Trophoblast cell (in vitro differentiated cells and primary cell): ENCODE measurements around the gene TRAPPC12.

Experiments
- DNase-seq, 2 donors: peaks; one replicate each; pipeline ENCODE4 v3.0.0-alpha.2; 2016
- H2AFZ ChIP-seq: 2 replicates; pipeline ENCODE4 v1.6.1; 2013; ENCODE audit warnings: low read length, moderate library complexity, mild to moderate bottlenecking; ENCODE audit not compliant: insufficient read depth, poor library complexity
- H2AK5ac ChIP-seq: 2 replicates; pipeline ENCODE4 v1.6.1; 2013; ENCODE audit warnings: mild to moderate bottlenecking, low read length
- H2BK120ac ChIP-seq: 2 replicates; pipeline ENCODE4 v1.6.1; 2013; ENCODE audit warnings: low read length, mild to moderate bottlenecking, moderate library complexity; ENCODE audit not compliant: insufficient read depth, poor library complexity
- H2BK12ac ChIP-seq: 2 replicates; pipeline ENCODE4 v1.6.1; 2013; ENCODE audit warnings: mild to moderate bottlenecking, low read length, moderate library complexity
- H2BK5ac ChIP-seq: 2 replicates; pipeline ENCODE4 v1.6.1; 2013; ENCODE audit warnings: low read length, low read depth, moderate library complexity, mild to moderate bottlenecking; ENCODE audit not compliant: poor library complexity
- H3K14ac ChIP-seq: 2 replicates; pipeline ENCODE4 v1.6.1; 2013; ENCODE audit warnings: mild to moderate bottlenecking, low read length
- H3K18ac ChIP-seq: 2 replicates; pipeline ENCODE4 v1.6.1; 2013; ENCODE audit warnings: mild to moderate bottlenecking, low read length
- H3K23ac ChIP-seq: 2 replicates; pipeline ENCODE4 v1.6.1; 2013; ENCODE audit warnings: low read length
- H3K27ac ChIP-seq: 2 replicates; pipeline ENCODE4 v1.5.1; 2013; ENCODE audit warnings: low read depth, mild to moderate bottlenecking, inconsistent platforms, low read length, moderate library complexity
- H3K27me3 ChIP-seq: 2 replicates; pipeline ENCODE4 v1.6.1; 2013; ENCODE audit warnings: inconsistent platforms, mild to moderate bottlenecking, low read length, moderate library complexity; ENCODE audit not compliant: insufficient read depth
- H3K36me3 ChIP-seq, 2 experiments: 1 replicate in 1 of 2; 2 replicates in 1 of 2; pipeline ENCODE4 v1.6.1; 2013; ENCODE audit warnings: low read length in 2 of 2, mild to moderate bottlenecking in 2 of 2, moderate library complexity in 1 of 2; ENCODE audit not compliant: insufficient read depth in 2 of 2, control insufficient read depth in 1 of 2
- H3K4ac ChIP-seq: 2 replicates; pipeline ENCODE4 v1.6.1; 2013; ENCODE audit warnings: low read depth, mild to moderate bottlenecking, low read length, moderate library complexity
- H3K4me1 ChIP-seq, 2 experiments: 1 replicate in 1 of 2; 2 replicates in 1 of 2; pipeline ENCODE4 v1.6.1; 2013; ENCODE audit warnings: low read length in 2 of 2, mild to moderate bottlenecking in 2 of 2, moderate library complexity in 1 of 2; ENCODE audit not compliant: insufficient read depth in 2 of 2, control insufficient read depth in 1 of 2
- H3K4me2 ChIP-seq: 2 replicates; pipeline ENCODE4 v1.6.1; 2013; ENCODE audit warnings: inconsistent platforms, mild to moderate bottlenecking, low read length, moderate library complexity
- H3K4me3 ChIP-seq: 2 replicates; pipeline ENCODE4 v1.5.1; 2013; ENCODE audit warnings: mild to moderate bottlenecking, low read depth, low read length, inconsistent platforms
- H3K79me1 ChIP-seq: one replicate; pipeline ENCODE4 v1.6.1; 2013; ENCODE audit warnings: low read length
- H3K79me2 ChIP-seq: 2 replicates; pipeline ENCODE4 v1.6.1; 2013; ENCODE audit warnings: low read length, mild to moderate bottlenecking; ENCODE audit not compliant: control insufficient read depth, insufficient read depth, poor library complexity
- H3K9ac ChIP-seq: 2 replicates; pipeline ENCODE4 v1.6.1; 2013; ENCODE audit warnings: mild to moderate bottlenecking, low read length
- H3K9me3 ChIP-seq: 2 replicates; pipeline ENCODE4 v1.6.1; 2013; ENCODE audit warnings: low read depth, mild to moderate bottlenecking, control low read depth, inconsistent platforms, low read length; ENCODE audit not compliant: insufficient read depth
- H4K12ac ChIP-seq: 2 replicates; pipeline ENCODE4 v1.6.1; 2013; ENCODE audit warnings: low read depth, mild to moderate bottlenecking, low read length, moderate library complexity
- H4K8ac ChIP-seq: 2 replicates; pipeline ENCODE4 v1.6.1; 2013; ENCODE audit warnings: low read depth, mild to moderate bottlenecking, low read length, moderate library complexity
- H4K91ac ChIP-seq: one replicate; pipeline ENCODE4 v1.6.1; 2013; ENCODE audit warnings: low read depth, mild to moderate bottlenecking, low read length, moderate library complexity
- WGBS: extraction: QIAGEN DNeasy Blood & Tissue Kit; methylation state at CpG from one replicate; pipeline ENCODE4 v1.1.7; 2013; ENCODE audit warnings: missing lambda C conversion rate; ENCODE audit not compliant: insufficient read length, insufficient coverage; ENCODE audit errors: extremely low coverage; 5-methylcytosine and 5-hydroxymethylcytosine counted together

TRAPPC12 gene

GRCh38 chr2:3487432-3487831 lies 107.9 kb downstream of the TRAPPC12 start:
- Histone ChIP-seq H2BK12ac (no peak overlapping the region), H3K79me1 (no peaks in the 10 kb centered on the region), H3K4me2 (no peak overlapping the region), H3K27me3 (no peaks in the 10 kb centered on the region), H2AFZ (no peak overlapping the region), H3K14ac (no peak overlapping the region), H4K91ac (no peak overlapping the region), H2BK5ac (no peak overlapping the region), H3K4me3 (no peak overlapping the region), H3K4ac (no peak overlapping the region), H4K12ac (no peak overlapping the region), H4K8ac (no peak overlapping the region), H3K27ac (no peak overlapping the region), H3K23ac (no peak overlapping the region), H2BK120ac (no peak overlapping the region), H3K18ac (no peak overlapping the region), H3K9ac (no peak overlapping the region), H3K4me1 (no peaks in the 10 kb centered on the region), H2AK5ac (no peak overlapping the region), H3K79me2 (no peaks in the 10 kb centered on the region), H3K36me3 (peaks cover 4 to 11% of the 10 kb centered on the region in 2 experiments), H3K9me3 (peaks cover 13% of the 10 kb centered on the region)
- no peak for DNase-seq
- no CpG with 5 or more reads among the region's 10 CpGs for WGBS

DNA sequence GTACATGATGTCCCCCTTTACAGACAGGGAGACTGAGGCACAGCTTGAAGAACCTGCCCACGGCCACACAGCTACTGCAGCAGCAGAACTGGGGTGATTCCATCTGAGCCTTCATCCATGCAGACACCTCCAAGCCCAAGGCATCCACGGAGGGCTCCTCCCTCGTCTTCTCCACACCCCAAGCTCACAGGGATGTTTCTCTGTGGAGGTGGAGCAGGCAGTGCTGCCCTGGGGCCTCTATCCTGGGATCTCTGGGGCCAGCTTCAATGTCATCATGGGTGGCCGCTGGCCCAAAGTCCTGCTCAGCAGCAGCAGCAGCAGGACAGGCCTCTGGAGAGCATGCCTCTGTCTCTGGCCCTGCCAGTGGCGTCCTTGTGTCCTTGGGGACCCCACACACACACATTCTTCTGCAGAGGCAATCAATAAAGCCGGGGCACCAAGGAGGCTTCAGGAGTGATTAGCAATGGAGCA lies 108.6 kb downstream of the TRAPPC12 start:
- Histone ChIP-seq H2BK5ac (no peak overlapping the region), H3K4me1 (peaks cover 3 to 4% of the 10 kb centered on the region in 2 experiments), H2BK120ac (no peak overlapping the region)

DNA sequence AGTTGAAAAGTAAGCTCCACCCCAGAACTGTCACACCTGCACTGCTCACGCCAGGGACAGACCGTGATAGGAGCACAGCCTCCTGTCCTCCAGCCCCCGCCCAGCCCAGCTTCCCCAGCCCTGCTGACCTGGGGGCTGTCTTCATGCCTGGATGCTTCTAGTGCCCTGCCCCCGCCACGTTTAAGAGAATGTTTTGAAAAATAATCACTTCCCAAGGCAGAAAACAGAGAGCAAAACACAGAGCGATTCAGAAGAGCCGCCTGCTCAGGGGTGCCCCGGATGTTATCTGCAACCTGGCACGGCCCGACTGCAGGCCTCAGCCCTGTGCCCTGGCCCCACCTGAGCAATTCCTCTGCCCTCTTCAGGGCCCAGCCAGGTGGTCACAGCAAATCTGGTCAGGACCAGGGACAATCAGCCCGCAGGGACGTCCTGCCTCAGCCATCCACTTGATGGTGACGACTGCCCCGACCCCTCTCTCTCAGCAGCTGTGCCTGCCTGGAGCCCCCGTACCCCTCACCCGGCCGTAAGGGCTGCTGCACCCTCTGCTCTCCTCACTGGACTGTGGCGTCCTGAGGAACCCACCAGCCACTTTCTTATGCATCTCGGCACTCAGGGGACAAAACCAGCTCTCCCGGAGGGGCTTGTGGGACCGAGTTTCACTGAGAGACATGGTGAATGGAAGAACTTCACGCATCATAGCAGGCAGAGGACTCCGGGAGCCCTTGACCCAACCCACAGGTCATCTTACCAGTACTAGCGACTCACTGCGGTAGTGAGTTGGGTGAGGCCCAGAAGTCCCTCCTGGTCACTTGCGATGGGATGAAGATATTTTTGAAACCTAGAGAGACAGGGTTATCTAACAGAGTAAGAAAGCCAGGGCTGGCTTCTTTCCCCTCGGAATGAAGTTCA lies 109.6 kb downstream of the TRAPPC12 start:
- H2AFZ ChIP-seq, result no peak overlapping the region
- H2BK12ac ChIP-seq, result no peak overlapping the region
- no peak overlapping the region for H3K4me2 ChIP-seq
- no peak overlapping the region for H2BK5ac ChIP-seq
- no peak overlapping the region for H4K8ac ChIP-seq
- peaks cover 3 to 11% of the 10 kb centered on the region in 2 experiments for H3K36me3 ChIP-seq
- DNase-seq, result no peak
- H2BK120ac ChIP-seq, result no peak overlapping the region
- no peak overlapping the region for H4K91ac ChIP-seq
- H3K18ac ChIP-seq, result no peak overlapping the region
- no peaks in the 10 kb centered on the region for H3K27me3 ChIP-seq
- no peak overlapping the region for H3K14ac ChIP-seq
- H3K4me1 ChIP-seq, result peaks cover 4 to 6% of the 10 kb centered on the region in 2 experiments
- no peak overlapping the region for H3K4me3 ChIP-seq
- no peak overlapping the region for H3K23ac ChIP-seq
- H3K4ac ChIP-seq, result no peak overlapping the region
- no peak overlapping the region for H3K9ac ChIP-seq
- H3K79me2 ChIP-seq, result no peaks in the 10 kb centered on the region
- no peak overlapping the region for H3K27ac ChIP-seq
- H2AK5ac ChIP-seq, result no peak overlapping the region
- H3K9me3 ChIP-seq, result peaks cover 13% of the 10 kb centered on the region
- no CpG with 5 or more reads among the region's 27 CpGs for WGBS
- H3K79me1 ChIP-seq, result no peaks in the 10 kb centered on the region
- no peak overlapping the region for H4K12ac ChIP-seq

More for the DNA sequence above, 108.6 kb downstream of the TRAPPC12 start:
- Histone ChIP-seq H3K4me2 (no peak overlapping the region), H3K9me3 (peaks cover 13% of the 10 kb centered on the region), H3K79me2 (no peaks in the 10 kb centered on the region), H3K9ac (no peak overlapping the region), H2AFZ (no peak overlapping the region), H3K4ac (no peak overlapping the region), H3K27me3 (no peaks in the 10 kb centered on the region), H3K27ac (no peak overlapping the region), H3K4me3 (no peak overlapping the region), H3K18ac (no peak overlapping the region), H2AK5ac (no peak overlapping the region), H2BK12ac (no peak overlapping the region), H3K36me3 (peaks cover 3 to 11% of the 10 kb centered on the region in 2 experiments), H4K8ac (no peak overlapping the region), H4K12ac (no peak overlapping the region), H3K79me1 (no peaks in the 10 kb centered on the region), H4K91ac (no peak overlapping the region), H3K14ac (no peak overlapping the region), H3K23ac (no peak overlapping the region)
- WGBS, result no CpG with 5 or more reads among the region's 6 CpGs
- DNase-seq, result no peak

DNA sequence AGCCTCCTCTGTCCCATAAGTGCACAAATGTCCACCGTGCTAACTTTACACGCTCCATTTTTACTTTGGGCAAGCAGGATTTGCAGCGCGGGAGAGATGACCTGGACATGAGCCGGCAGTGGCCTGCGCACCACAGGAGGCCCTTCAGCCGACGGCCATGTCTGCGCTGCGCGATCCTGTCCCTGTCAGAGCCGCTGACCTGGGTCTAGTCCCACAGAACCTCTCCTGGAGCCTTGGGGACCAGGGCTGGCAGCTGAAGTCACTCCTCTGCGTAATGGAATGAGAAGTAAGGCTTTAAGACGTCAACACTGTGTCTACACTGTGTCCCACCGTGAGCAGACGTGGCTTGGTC lies 110.2 kb downstream of the TRAPPC12 start:
- WGBS, result no CpG with 5 or more reads among the region's 16 CpGs

More for the DNA sequence above, 110.2 kb downstream of the TRAPPC12 start:
- Histone ChIP-seq H3K9ac (no peak overlapping the region), H3K4ac (no peak overlapping the region), H3K36me3 (peaks cover 3 to 11% of the 10 kb centered on the region in 2 experiments), H3K27ac (no peak overlapping the region), H2BK120ac (no peak overlapping the region), H3K4me2 (no peak overlapping the region), H3K79me1 (no peaks in the 10 kb centered on the region), H3K14ac (no peak overlapping the region), H4K12ac (no peak overlapping the region), H3K4me1 (peaks cover 4 to 6% of the 10 kb centered on the region in 2 experiments), H2BK12ac (no peak overlapping the region), H2BK5ac (no peak overlapping the region), H3K23ac (no peak overlapping the region), H3K4me3 (no peak overlapping the region), H3K9me3 (peaks cover 12% of the 10 kb centered on the region), H3K27me3 (no peaks in the 10 kb centered on the region), H4K91ac (no peak overlapping the region), H4K8ac (no peak overlapping the region), H3K79me2 (no peaks in the 10 kb centered on the region), H2AK5ac (no peak overlapping the region), H2AFZ (no peak overlapping the region), H3K18ac (no peak overlapping the region)
- DNase-seq, result no peak
